GM12873 (cell line): ENCODE data around the gene C9orf43.

Experiments used
- CTCF ChIP-seq: IDR thresholded peaks from 2 replicates; pipeline ENCODE4 v1.5.1; 2012; ENCODE audit warnings: low read depth, mild to moderate bottlenecking, moderate library complexity, low read length, control low read depth; ENCODE audit not compliant: insufficient read depth; ENCODE audit errors: missing control alignments

C9orf43 gene

GRCh38 chr9:113477661-113478060 lies 67.1 kb downstream of the C9orf43 start:
- TF ChIP-seq CTCF = no peak

GRCh38 chr9:113479174-113479621 lies 68.7 kb downstream of the C9orf43 start:
- TF ChIP-seq CTCF = no peak
